HCT116 (cell line): ENCODE measurements around the gene ASB10. TPM values are rescaled to one million over a fixed set of nuclear protein-coding genes. Genes with fewer than 3 reads are reported as not detected.

ENCODE experiments used
- ATAC-seq: fragments of 200-7000 bp; cut with Tn5 transposase; 2 replicates; pipeline ENCODE4 v1.9.1; 2020; ENCODE audit warnings: mild to moderate bottlenecking, moderate library complexity
- BruUV-seq: library from RNA; stranded (reverse); fragments of 400-500 nt; replicated peaks from 2 replicates; lab custom pipeline; 2021; lab: Mats Ljungman, UMichigan
- CTCF ChIA-PET: fragments of 300-600 bp; sonication (Branson Sonifier 250); formaldehyde crosslinking; loops from one replicate; lab custom pipeline; 2021; ENCODE audit warnings: antibody characterized with exemption; lab: Charles Lee
- POLR2A ChIA-PET: fragments of 300-600, 350-600 bp; sonication (Branson Sonifier 250); formaldehyde crosslinking; loops from one replicate; lab custom pipeline; 2021; ENCODE audit warnings: antibody characterized with exemption; lab: Charles Lee
- RAD21 ChIA-PET, 2 experiments: fragments of 300-600 bp; sonication (Branson Sonifier 250); formaldehyde crosslinking; loops; one replicate each; lab custom pipeline; 2023; ENCODE audit warnings: low total read pairs in 2 of 2; ENCODE audit not compliant: uncharacterized antibody in 2 of 2, unreplicated experiment in 2 of 2, low non-redundant PET in 1 of 2; lab: Charles Lee
- DNase-seq: peaks from one replicate; pipeline ENCODE4 v3.0.0-alpha.2; 2010; ENCODE audit warnings: low read depth, low spot score
- H2AFZ ChIP-seq: fragments of 200-600 bp; shearing (Covaris generic), sonication (generic); 2 replicates; pipeline ENCODE4 v1.6.1; 2017; ENCODE audit warnings: low read depth, mixed run types, mixed read lengths, antibody characterized with exemption, low read length; ENCODE audit not compliant: poor library complexity, severe bottlenecking
- H3K27ac ChIP-seq: 2 replicates; pipeline ENCODE4 v1.5.1; 2012; ENCODE audit warnings: low read depth, low read length
- H3K27me3 ChIP-seq: fragments of 200-600 bp; sonication (generic); 2 replicates; pipeline ENCODE4 v1.6.1; 2016; ENCODE audit warnings: mixed run types, low read length, mixed read lengths; ENCODE audit not compliant: insufficient read depth
- H3K36me3 ChIP-seq, 2 experiments: fragments of 200-500 bp in 1 of 2; fragments of 200-600 bp in 1 of 2; sonication (Bioruptor generic) in 1 of 2; sonication (generic) in 1 of 2; 2 replicates each; pipeline versions ENCODE4 v1.5.1 to v1.6.1; 2014 to 2016; ENCODE audit warnings: low read length in 2 of 2, inconsistent platforms in 1 of 2, mixed read lengths in 1 of 2, mixed run types in 1 of 2; ENCODE audit not compliant: insufficient read depth in 2 of 2, control insufficient read depth in 1 of 2
- H3K4me1 ChIP-seq, 2 experiments: fragments of 200-600 bp in 1 of 2; sonication (generic) in 1 of 2; 2 replicates each; pipeline versions ENCODE4 v1.5.1 to v1.6.1; 2012 to 2017; ENCODE audit warnings: low read length in 2 of 2, inconsistent platforms in 1 of 2, mild to moderate bottlenecking in 1 of 2, mixed read lengths in 1 of 2, mixed run types in 1 of 2, moderate library complexity in 1 of 2; ENCODE audit not compliant: insufficient read depth in 2 of 2, control insufficient read depth in 1 of 2
- H3K4me2 ChIP-seq: fragments of 200-600 bp; sonication (generic); 2 replicates; pipeline ENCODE4 v1.6.1; 2017; ENCODE audit warnings: mixed run types, low read length, mixed read lengths
- H3K4me3 ChIP-seq, 2 experiments: fragments of 200-600 bp in 1 of 2; sonication (generic) in 1 of 2; replicated peaks in 1 of 2; 2 replicates each; pipeline ENCODE4 v1.5.1; 2011 to 2016; ENCODE audit warnings: low read length in 2 of 2, control low read depth in 1 of 2, low read depth in 1 of 2, mild to moderate bottlenecking in 1 of 2, mixed read lengths in 1 of 2, mixed run types in 1 of 2
- H3K79me2 ChIP-seq: fragments of 200-600 bp; sonication (generic); 2 replicates; pipeline ENCODE4 v1.6.1; 2017; ENCODE audit warnings: mild to moderate bottlenecking, mixed run types, low read length, moderate library complexity, mixed read lengths; ENCODE audit not compliant: insufficient read depth
- H3K9ac ChIP-seq: fragments of 200-600 bp; sonication (generic); 2 replicates; pipeline ENCODE4 v1.6.1; 2016; ENCODE audit warnings: low read length, mixed read lengths
- H3K9me2 ChIP-seq: fragments of 200-600 bp; sonication (generic), shearing (Covaris generic); 2 replicates; pipeline ENCODE4 v1.6.1; 2017; ENCODE audit warnings: mixed run types, mild to moderate bottlenecking, moderate library complexity; ENCODE audit not compliant: insufficient read depth
- H3K9me3 ChIP-seq, 2 experiments: fragments of 200-500 bp in 1 of 2; fragments of 200-600 bp in 1 of 2; sonication (Bioruptor generic) in 1 of 2; sonication (generic) in 1 of 2; 2 replicates each; pipeline ENCODE4 v1.6.1; 2014 to 2017; ENCODE audit warnings: low read length in 2 of 2, mixed read lengths in 2 of 2, inconsistent platforms in 1 of 2, low read depth in 1 of 2, mild to moderate bottlenecking in 1 of 2, mixed run types in 1 of 2, moderate library complexity in 1 of 2; ENCODE audit not compliant: control insufficient read depth in 1 of 2, insufficient read depth in 1 of 2
- H4K20me1 ChIP-seq: fragments of 200-600 bp; sonication (generic), shearing (Covaris generic); 2 replicates; pipeline ENCODE4 v1.6.1; 2017; ENCODE audit warnings: mixed run types, mild to moderate bottlenecking, moderate library complexity; ENCODE audit not compliant: insufficient read depth
- ATF3 ChIP-seq: IDR thresholded peaks from 2 replicates; pipeline ENCODE4 v1.6.1; 2012
- EZH2phosphoT487 ChIP-seq: fragments of 200-600 bp; IDR thresholded peaks from 2 replicates; pipeline ENCODE4 v1.6.1; 2018; ENCODE audit warnings: antibody characterized with exemption, borderline replicate concordance
- FOSL1 ChIP-seq: IDR thresholded peaks from 2 replicates; pipeline ENCODE4 v1.6.1; 2012; ENCODE audit warnings: low read depth
- JUND ChIP-seq: IDR thresholded peaks from 2 replicates; pipeline ENCODE4 v1.6.1; 2012
- POLR2A ChIP-seq: IDR thresholded peaks from 2 replicates; pipeline ENCODE4 v1.7.0; 2011; ENCODE audit warnings: borderline replicate concordance; ENCODE audit not compliant: insufficient read depth, insufficient read length; ENCODE audit errors: extremely low read depth
- POLR2AphosphoS5 ChIP-seq: IDR thresholded peaks from 2 replicates; pipeline ENCODE4 v1.6.1; 2011; ENCODE audit warnings: mild to moderate bottlenecking, low read depth, low read length, moderate library complexity
- RAD21 ChIP-seq: IDR thresholded peaks from 2 replicates; pipeline ENCODE4 v1.6.1; 2012; ENCODE audit warnings: low read depth, mild to moderate bottlenecking
- SRF ChIP-seq: IDR thresholded peaks from 2 replicates; pipeline ENCODE4 v1.6.1; 2012; ENCODE audit warnings: low read depth
- ZBTB33 ChIP-seq: IDR thresholded peaks from 2 replicates; pipeline ENCODE4 v1.6.1; 2011; ENCODE audit warnings: mild to moderate bottlenecking, low read length, moderate library complexity; ENCODE audit not compliant: insufficient replicate concordance; ENCODE audit errors: extremely low read depth
- intact Hi-C: fragments of 100-400 bp; cut with micrococcal nuclease; formaldehyde crosslinking; loops from 2 replicates; pipeline ENCODE4 v1.10.0; 2022
- total RNA-seq: library from RNA; stranded (reverse); gene quantifications from one replicate; pipeline ENCODE4 v1.2.1, GENCODE V29; 2021; ENCODE audit not compliant: unreplicated experiment

The ASB10 gene
- total RNA-seq, 1 experiment from 2014 or later, result not detected

- no peak overlapping the region for H3K9ac ChIP-seq
- TF ChIP-seq ZBTB33 (no peak), JUND (no peak), POLR2AphosphoS5 (no peak), FOSL1 (no peak), ATF3 (no peak), EZH2phosphoT487 (no peak), POLR2A (no peak), RAD21 (no peak), SRF (no peak)
- peaks cover 6% of the 10 kb centered on the region; the same call in 1 of the 2 replicates for H3K79me2 ChIP-seq
- H3K4me3 ChIP-seq, result no peak overlapping the region
- peaks cover 18 to 24% of the 10 kb centered on the region in 2 experiments; a peak in 3 of 4 replicates for H3K36me3 ChIP-seq
- ChIA-PET CTCF (no interaction called here), RAD21 (no interaction called here), POLR2A (no interaction called here)
- no peaks in the 10 kb centered on the region for H3K9me2 ChIP-seq
- H3K4me2 ChIP-seq, result no peak overlapping the region
- H2AFZ ChIP-seq, result no peak overlapping the region
- no peak overlapping the region for H3K27ac ChIP-seq
- DNase-seq (no peak), ATAC-seq (no peak)
- no peaks in the 10 kb centered on the region for H3K27me3 ChIP-seq
- peaks cover 0 to 8% of the 10 kb centered on the region in 2 experiments; a peak in 1 of 4 replicates for H3K4me1 ChIP-seq
- intact Hi-C loops, result loop anchor here (10.0 kb wide), 1 partner anchor 118 kb away; the partner anchor contains the start of gene SMARCD3
- H3K9me3 ChIP-seq, result no peaks in the 10 kb centered on the region
- BruUV-seq, result no TSS peak
- H4K20me1 ChIP-seq, result no peaks in the 10 kb centered on the region
These were observed 60.4 kb downstream of the ASB10 start for GRCh38 chr7:151126491-151127137.
